HG02763 (cell line): ENCODE results near the gene OR2Z1.
"Not testable (repeated sequence)": the region's sequence is repeated elsewhere in the genome, so short reads cannot be mapped to it uniquely, and the experiment has no call there.

ENCODE experiments used
- ATAC-seq: cut with Tn5 transposase; IDR thresholded peaks from one replicate; pipeline ENCODE4 v1.9.1; 2021; ENCODE audit warnings: mild to moderate bottlenecking, moderate library complexity; ENCODE audit not compliant: unreplicated experiment

Gene OR2Z1

GRCh38 chr19:8702350-8702749 lies 19.1 kb upstream of the OR2Z1 start:
- no peak for ATAC-seq

- ATAC-seq = no peak
Measured at GRCh38 chr19:8703223-8703622, 18.2 kb upstream of the OR2Z1 start.

GRCh38 chr19:8705304-8705703 lies 16.1 kb upstream of the OR2Z1 start:
- ATAC-seq = not testable (repeated sequence)

DNA sequence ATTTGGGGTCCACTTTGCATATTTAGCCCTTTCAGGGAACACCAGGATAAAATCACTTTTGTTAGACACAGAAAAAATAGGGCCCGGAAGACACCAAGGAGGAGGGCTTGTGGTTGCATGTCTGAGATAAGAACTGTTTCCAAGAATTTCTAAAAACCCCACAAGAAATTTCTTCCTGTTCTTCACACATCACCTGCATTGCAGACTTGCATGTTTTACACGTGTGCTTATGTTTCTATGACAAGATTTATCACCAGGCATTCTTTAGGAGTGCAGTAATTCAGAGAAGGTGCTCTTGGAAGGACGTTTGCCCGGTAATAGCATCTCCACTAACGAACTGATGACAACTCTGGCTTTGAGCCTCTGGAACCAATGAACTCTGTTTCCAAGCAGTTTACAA lies 15.7 kb upstream of the OR2Z1 start:
- ATAC-seq = no peak

DNA sequence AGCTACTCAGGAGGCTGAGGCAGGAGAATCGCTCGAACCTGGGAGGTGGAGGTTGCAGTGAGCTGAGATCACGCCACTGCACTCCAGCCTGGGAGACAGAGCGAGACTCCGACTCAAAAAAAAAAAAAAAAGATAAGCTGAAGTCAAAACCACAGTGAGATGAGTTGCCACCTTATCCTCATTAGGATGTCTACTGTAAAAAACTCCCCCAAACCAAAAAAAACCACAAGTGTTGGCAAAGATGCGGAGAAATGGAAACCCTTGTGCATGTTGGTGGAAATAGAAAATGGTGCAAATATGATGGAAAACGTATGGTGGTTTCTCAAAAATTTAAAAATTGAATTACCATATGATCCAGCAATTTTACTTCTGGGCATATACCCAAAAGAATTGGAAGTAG lies 11.1 kb upstream of the OR2Z1 start:
- ATAC-seq = not testable (repeated sequence)

DNA sequence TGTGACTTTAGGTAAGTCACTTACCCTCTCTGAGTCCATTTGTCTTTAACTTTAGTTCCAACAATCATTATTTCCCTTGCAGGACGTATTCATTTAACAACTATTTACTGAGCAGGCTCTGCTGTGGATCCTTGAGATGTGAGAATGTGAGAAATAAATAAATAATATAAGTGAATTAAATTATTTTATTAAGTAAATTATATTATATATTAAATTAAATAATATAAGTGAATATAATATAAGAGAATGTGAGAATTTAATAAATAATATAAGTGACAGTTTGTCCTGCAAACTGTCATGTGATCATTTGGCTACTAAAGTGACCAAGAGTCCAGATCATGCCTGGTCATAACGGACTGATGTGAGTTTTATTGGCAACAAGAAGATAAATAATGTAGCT lies 598 bp downstream of the OR2Z1 start:
- no peak for ATAC-seq

DNA sequence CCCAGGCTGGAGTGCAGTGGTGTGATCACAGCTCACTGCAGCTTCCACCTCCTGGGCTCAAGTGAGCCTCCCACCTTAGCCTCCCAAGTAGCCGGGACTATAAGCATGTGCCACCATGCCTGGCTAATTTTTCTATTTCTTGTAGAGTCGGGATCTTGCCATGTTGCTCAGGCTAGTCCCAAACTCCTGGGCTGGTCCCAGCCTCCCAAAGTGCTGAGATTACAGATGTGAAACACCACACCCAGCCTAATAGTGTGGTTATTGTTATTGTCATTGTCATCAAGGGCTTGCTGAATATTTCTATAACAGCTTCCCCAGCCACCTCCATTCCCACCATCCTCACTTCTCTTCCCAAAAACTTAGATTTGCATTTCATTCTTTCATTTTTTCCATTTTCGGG lies 2.8 kb downstream of the OR2Z1 start:
- no peak for ATAC-seq

GRCh38 chr19:8731428-8732169 lies 10.2 kb downstream of the OR2Z1 start:
- no peak for ATAC-seq

- ATAC-seq = no peak
Measured at GRCh38 chr19:8738377-8738776, 16.9 kb downstream of the OR2Z1 start.

GRCh38 chr19:8739291-8740065 lies 18.0 kb downstream of the OR2Z1 start:
- ATAC-seq = not testable (repeated sequence)

DNA sequence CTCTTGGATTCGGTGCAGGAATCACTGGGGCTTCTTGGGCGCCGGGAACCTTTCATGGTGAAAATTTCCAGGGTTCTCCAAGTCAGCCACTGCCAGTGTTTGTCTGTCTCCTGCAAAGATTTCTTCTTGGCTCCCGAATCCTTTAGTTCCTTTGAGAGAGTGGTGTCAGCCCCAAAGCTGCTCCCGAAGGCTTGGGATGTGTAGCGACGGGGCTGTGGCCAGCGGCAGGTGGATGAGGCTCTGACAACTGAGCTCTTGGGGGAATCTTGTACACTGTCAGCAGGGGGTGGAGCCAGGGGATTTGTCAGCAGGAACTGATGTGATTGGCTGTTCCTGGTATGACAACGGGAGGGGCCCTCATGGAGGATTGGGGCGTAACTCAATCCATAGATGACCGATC lies 45.8 kb downstream of the OR2Z1 start:
- ATAC-seq = not testable (repeated sequence)

DNA sequence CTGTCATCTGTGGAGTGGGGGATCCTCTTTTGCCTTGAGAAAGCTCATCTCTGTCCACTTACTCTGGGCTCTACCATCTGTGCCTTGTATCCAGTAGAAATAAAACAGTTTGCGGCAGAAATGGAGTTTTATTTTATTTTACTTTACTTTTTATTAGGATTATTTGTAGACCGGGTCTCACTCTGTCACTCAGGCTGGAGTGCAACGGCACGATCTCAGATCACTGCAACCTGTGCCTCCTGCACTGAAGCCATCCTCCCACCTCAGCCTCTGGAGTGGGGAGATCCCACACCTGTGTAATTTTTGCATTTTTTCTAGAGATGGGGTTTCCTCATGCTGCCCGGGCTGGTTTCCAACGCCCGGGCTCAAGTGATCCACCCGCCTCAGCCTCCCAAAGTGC lies 47.8 kb downstream of the OR2Z1 start:
- not testable (repeated sequence) for ATAC-seq

DNA sequence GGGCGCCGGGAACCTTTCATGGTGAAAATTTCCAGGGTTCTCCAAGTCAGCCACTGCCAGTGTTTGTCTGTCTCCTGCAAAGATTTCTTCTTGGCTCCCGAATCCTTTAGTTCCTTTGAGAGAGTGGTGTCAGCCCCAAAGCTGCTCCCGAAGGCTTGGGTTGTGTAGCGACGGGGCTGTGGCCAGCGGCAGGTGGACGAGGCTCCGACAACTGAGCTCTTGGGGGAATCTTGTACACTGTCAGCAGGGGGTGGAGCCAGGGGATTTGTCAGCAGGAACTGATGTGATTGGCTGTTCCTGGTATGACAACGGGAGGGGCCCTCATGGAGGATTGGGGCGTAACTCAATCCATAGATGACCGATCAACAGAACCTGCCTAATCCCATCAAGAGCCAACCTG lies 52.2 kb downstream of the OR2Z1 start:
- not testable (repeated sequence) for ATAC-seq
